Neutrophil (primary cell): Measurements from ENCODE around the gene IDH3G.

Experiments used
- H3K27ac ChIP-seq: fragments of 200-600 bp; sonication (generic); 2 replicates; pipeline ENCODE4 v1.5.1; 2016; ENCODE audit warnings: mild to moderate bottlenecking, moderate library complexity
- H3K27me3 ChIP-seq: fragments of 200-600 bp; sonication (generic); 2 replicates; pipeline ENCODE4 v1.6.0; 2016; ENCODE audit warnings: mild to moderate bottlenecking
- H3K36me3 ChIP-seq: fragments of 200-600 bp; sonication (generic); 2 replicates; pipeline ENCODE4 v1.5.1; 2017
- H3K4me1 ChIP-seq, 2 experiments: fragments of 200-600 bp in 1 of 2; sonication (generic) in 1 of 2; 1 replicate in 1 of 2; 2 replicates in 1 of 2; pipeline versions ENCODE4 v1.5.1 to v1.6.1; 2013 to 2016; ENCODE audit warnings: low read depth in 1 of 2, low read length in 1 of 2, mild to moderate bottlenecking in 1 of 2, moderate library complexity in 1 of 2; ENCODE audit not compliant: control insufficient read depth in 1 of 2, insufficient read depth in 1 of 2
- H3K4me3 ChIP-seq, 2 experiments: fragments of 200-600 bp in 1 of 2; sonication (generic) in 1 of 2; 1 replicate in 1 of 2; 2 replicates in 1 of 2; pipeline ENCODE4 v1.5.1; 2013 to 2016; ENCODE audit warnings: low read depth in 1 of 2, low read length in 1 of 2, mild to moderate bottlenecking in 1 of 2, moderate library complexity in 1 of 2
- H3K9me3 ChIP-seq: fragments of 200-600 bp; sonication (generic); 2 replicates; pipeline ENCODE4 v1.5.1; 2016
- TF ChIP-seq, protein P1 (sequence below): fragments of 200-600 bp; sonication (generic); IDR thresholded peaks from 2 replicates; pipeline ENCODE4 v1.5.1; 2016; ENCODE audit warnings: antibody characterized with exemption

Gene IDH3G

GRCh38 chrX:153800177-153800722, 6.1 kb upstream of the IDH3G start:
- no peaks in the 10 kb centered on the region for H3K9me3 ChIP-seq
- TF ChIP-seq, protein P1, sequence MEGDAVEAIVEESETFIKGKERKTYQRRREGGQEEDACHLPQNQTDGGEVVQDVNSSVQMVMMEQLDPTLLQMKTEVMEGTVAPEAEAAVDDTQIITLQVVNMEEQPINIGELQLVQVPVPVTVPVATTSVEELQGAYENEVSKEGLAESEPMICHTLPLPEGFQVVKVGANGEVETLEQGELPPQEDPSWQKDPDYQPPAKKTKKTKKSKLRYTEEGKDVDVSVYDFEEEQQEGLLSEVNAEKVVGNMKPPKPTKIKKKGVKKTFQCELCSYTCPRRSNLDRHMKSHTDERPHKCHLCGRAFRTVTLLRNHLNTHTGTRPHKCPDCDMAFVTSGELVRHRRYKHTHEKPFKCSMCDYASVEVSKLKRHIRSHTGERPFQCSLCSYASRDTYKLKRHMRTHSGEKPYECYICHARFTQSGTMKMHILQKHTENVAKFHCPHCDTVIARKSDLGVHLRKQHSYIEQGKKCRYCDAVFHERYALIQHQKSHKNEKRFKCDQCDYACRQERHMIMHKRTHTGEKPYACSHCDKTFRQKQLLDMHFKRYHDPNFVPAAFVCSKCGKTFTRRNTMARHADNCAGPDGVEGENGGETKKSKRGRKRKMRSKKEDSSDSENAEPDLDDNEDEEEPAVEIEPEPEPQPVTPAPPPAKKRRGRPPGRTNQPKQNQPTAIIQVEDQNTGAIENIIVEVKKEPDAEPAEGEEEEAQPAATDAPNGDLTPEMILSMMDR, result no peak
- H3K27ac ChIP-seq, result no peak overlapping the region

GRCh38 chrX:153799326-153799725, 5.2 kb upstream of the IDH3G start:
- Histone ChIP-seq H3K36me3 (peaks cover 21% of the 10 kb centered on the region), H3K27me3 (peaks cover 11% of the 10 kb centered on the region), H3K9me3 (no peaks in the 10 kb centered on the region), H3K4me1 (peaks cover 7 to 11% of the 10 kb centered on the region in 2 experiments), H3K4me3 (no peak overlapping the region), H3K27ac (no peak overlapping the region)
- TF ChIP-seq, protein P1, result no peak

More at GRCh38 chrX:153800177-153800722, 6.1 kb upstream of the IDH3G start:
- peaks cover 3 to 6% of the 10 kb centered on the region in 2 experiments for H3K4me1 ChIP-seq
- H3K36me3 ChIP-seq, result peaks cover 21% of the 10 kb centered on the region
- H3K4me3 ChIP-seq, result no peak overlapping the region
- peaks cover 11% of the 10 kb centered on the region for H3K27me3 ChIP-seq

DNA sequence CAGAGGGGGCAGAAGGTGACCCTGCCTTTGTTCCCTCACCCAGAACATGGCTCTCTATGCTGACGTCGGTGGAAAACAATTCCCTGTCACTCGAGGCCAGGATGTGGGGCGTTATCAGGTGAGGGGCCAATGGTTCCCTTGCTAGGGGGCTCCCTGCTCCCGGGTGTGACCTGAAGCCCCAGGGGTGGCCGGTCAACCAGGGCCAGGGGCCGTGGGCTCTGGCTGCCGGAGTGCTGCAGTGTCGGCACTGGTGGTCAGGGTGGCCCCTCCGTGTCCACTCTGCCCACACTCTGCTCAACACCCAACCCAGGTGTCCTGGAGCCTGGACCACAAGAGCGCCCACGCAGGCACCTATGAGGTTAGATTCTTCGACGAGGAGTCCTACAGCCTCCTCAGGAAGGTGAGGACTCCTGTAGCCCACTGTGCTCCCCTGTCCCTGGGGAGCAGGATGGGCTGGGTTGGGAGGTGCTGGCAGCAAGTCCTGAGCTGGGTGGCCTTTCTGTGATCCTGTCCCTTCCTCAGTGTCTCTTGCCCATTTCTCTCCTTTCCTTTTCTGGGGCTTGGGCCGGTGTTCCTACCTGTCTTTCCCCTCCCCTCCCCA, 3.3 kb upstream of the IDH3G start:
- peaks cover 17 to 21% of the 10 kb centered on the region in 2 experiments for H3K4me1 ChIP-seq
- peaks cover 21% of the 10 kb centered on the region for H3K36me3 ChIP-seq
- H3K9me3 ChIP-seq, result no peaks in the 10 kb centered on the region
- TF ChIP-seq, protein P1, result no peak
- H3K27me3 ChIP-seq, result peaks cover 7% of the 10 kb centered on the region
- H3K27ac ChIP-seq, result no peak overlapping the region
- H3K4me3 ChIP-seq, result no peak overlapping the region

- peak overlapping the region; percentile 95 for H3K27ac ChIP-seq
- no peaks in the 10 kb centered on the region for H3K9me3 ChIP-seq
- H3K27me3 ChIP-seq, result no peaks in the 10 kb centered on the region
- H3K4me1 ChIP-seq, result peaks cover 21% of the 10 kb centered on the region in 2 experiments
- peak overlapping the region; percentile 78 to 79 for H3K4me3 ChIP-seq
- TF ChIP-seq, protein P1, result no peak
- peaks cover 22% of the 10 kb centered on the region for H3K36me3 ChIP-seq
These were observed 982 bp upstream of the IDH3G start for GRCh38 chrX:153794897-153795816.

- Histone ChIP-seq H3K27me3 (no peaks in the 10 kb centered on the region), H3K9me3 (no peaks in the 10 kb centered on the region), H3K27ac (peak overlapping the region; percentile 95), H3K36me3 (peaks cover 31% of the 10 kb centered on the region), H3K4me3 (peak overlapping the region; percentile 78 to 79), H3K4me1 (peaks cover 21% of the 10 kb centered on the region in 2 experiments)
- TF ChIP-seq, protein P1, result no peak
These were observed 884 bp downstream of the IDH3G start for GRCh38 chrX:153793291-153793690.
